GM19372 (cell line): Measurements from ENCODE around the gene OXER1.

ENCODE experiments used
- ATAC-seq: cut with Tn5 transposase; IDR thresholded peaks from one replicate; pipeline ENCODE4 v1.9.1; 2021; ENCODE audit warnings: mild to moderate bottlenecking, low read depth, moderate library complexity; ENCODE audit not compliant: unreplicated experiment

The OXER1 gene

DNA sequence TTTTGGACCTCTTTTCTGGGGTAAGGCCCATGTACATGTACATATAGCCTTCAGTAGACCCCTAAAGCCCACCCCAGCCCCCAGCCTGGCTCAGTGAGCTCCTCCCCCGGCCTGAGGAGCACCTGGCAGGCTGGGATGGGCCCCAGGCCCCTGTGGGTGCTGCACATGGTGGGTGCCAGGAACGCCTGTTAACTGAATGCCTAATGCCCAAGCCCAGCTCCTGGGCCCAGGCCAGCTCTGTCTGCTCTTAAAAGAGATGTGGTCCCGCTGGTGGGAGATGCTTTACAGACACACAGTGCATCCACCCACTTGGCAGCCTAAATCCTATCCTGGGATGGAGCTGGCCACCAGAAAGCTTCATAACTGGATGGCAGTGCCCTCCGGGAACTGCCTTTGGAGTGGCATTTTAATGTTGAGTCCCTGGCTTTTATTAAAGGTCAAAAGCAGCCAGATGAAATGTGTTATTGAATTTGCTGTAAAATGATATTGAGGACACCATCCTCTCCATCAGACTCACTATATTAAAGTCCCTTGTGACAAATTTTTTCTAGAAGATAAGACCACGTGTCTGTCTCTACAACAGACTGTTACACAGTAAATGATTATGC, 7.7 kb upstream of the OXER1 start:
- ATAC-seq, result no peak

DNA sequence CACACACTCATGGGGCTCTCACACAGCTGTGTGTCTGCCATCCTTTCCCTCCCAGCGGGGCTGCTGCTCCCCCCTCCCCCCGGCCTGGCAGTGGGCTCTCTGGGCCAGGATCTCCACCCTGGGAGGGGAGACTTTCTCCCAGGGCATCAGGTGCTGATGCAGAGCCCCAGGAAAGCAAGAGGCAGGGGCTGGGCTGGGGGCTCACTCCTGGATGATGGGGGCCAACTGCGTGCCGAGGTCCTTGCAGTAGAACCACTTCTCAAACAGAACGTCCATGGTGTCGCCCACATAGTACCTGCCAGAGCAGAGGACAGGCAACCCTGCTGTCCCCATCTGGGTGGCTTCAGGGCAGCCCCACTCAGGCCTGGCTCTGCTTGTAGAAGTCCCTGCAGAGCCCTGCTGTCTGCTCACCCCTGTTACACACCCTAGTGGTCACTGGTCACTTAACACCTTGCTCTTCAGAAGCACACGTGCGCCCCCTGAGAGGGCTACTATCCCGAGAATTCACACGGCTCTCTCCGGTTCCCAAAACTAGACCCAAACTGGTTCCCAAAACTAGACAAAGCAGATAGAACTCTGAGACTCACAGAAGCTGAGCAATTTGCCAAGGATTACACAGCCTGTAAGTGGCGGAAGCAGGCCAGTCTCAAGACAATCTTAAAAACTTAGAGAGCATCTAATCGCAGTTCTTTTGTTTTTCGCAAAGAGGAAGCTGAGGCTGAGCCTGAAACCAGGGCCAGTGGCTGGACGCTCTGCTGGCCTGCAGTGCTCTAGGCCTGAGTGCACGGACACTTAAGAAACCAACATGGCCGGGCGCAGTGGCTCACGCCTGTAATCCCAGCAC, 6.6 kb upstream of the OXER1 start:
- ATAC-seq, result peak; percentile 63

DNA sequence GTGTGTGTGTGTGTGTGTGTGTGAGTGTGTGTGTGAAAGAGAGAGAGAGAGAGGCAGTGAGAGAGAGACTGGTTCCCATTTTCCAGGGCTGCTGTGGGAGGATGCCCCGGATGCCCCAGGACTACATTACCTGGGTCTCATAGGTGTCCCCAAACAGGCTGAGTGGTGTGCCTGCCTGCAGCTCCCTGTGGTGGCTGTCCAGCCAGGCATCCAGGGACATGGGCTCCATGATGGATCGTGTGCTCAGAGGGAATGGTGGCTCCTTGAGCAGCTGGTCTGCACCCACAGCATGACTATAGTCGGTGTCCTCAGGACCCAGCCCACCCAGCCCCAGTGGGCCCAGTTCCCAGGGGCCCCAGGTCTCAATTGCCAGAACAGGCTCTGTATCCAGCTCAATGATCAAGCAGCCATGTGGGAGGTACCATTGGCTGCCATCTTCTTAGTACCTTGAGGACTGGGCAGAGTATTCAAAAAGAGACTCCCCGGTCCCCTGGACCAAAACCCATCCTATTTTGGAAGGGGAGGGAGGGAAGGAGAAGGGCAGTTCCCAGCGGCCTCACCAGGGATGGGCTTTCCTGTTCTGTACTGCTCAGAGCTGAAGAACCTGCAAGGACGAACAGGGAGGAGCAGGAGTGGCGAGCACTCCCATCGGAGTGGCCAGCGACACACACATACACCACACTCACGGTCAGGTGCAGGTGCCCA, 5.8 kb upstream of the OXER1 start:
- ATAC-seq, result no peak

DNA sequence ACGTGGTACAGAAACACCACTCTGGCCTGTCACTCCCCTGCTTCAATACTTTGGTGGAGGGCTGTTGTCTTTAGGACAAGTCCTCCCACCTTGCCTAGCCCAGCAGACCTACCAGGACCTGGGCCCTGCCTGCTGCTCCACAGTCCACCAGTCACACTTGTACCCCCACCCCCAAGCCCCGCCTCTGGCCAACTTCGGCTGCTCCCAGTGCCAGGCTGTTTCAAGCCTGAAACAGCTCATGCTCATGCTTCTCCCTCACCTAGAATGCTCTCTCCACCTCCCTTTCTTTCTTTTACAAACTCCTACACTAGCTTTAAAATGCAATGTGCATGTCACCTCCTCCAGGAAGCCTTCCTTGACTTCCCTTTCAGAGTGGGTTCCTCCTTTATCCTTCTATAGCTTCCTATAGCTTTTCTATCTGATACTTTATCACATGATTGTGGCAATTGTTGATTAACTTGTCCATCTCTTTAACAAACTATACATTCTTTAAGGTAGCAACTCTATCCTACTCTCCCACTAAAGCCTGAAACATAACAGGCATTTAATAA, 4.8 kb upstream of the OXER1 start:
- ATAC-seq, result no peak

DNA sequence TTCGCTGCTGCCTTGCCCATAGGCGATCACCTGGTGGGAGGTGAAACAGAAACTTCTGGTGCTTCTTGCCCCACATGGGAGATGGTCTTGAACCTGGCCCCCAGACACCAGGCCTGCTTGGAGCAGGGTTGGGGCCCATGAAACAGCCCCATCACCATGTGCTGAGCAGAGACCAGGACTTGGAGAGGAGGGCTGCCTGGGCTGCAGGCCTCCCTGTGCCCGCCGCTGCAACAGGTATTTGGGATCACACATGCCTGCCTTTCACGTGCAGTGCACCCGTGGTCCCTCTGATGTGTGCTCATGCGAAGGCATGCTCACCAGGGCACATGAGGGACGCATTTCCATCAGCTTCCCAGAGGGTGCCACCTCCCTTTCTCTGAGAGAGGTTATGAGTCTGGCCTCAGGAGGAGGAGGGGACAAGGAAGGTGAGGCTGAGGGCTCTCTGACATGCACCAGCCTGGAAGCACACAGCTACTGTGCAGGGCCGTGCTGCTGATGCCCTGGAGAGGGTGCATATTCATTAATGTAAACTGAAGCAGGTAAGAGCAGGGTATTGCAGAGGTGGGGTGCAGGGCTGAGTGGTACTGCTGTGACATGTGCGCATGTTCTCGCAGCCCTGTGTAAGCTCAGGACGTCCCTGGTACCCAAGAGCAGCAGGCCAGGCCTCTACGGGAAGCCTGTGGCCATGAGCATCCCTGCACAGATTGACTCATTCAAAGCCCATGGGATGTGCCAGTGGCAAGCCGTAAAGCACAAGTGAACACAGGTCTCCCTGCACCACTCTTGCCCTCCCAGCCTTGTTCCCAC, 4.2 kb upstream of the OXER1 start:
- no peak for ATAC-seq

DNA sequence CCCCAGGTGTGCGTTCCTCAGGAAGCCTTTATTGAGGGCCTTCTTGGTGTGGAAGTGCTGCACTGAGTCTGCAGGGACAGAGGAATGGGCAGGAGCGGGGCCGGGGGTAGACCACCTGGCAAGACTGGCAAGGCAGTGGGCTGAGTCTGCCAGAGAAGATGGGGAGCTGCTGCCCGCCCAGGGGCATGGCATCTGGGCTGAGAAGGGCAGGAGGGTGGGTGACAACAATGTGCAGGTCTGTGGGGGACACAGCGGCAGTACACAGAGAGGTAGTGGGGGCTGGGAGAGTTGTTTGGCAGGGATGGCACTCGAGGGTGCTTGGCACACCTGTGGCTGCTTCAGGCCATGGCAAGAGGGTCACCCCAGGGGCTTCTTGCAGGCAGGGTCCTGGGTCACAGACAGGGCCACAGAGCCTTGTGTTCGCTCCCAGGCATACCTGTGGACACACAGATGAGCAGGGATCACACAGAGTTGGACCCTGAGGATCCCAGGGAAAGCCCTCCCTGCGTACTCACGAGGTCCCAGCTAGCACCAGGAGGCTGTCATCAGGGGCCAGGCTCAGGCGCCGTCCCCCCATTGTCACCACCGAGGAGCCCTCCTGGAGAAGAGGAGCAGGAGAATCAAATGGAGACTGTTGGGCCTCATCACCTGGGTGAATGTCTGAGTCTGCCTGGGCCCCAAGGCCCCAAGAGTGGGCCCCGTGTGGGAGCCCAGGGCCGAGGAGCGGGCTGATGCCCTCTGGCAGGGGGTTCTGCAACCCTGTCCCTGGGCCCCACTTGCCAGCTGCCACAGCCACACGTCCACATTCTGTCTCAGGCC, 3.4 kb upstream of the OXER1 start:
- no peak for ATAC-seq

DNA sequence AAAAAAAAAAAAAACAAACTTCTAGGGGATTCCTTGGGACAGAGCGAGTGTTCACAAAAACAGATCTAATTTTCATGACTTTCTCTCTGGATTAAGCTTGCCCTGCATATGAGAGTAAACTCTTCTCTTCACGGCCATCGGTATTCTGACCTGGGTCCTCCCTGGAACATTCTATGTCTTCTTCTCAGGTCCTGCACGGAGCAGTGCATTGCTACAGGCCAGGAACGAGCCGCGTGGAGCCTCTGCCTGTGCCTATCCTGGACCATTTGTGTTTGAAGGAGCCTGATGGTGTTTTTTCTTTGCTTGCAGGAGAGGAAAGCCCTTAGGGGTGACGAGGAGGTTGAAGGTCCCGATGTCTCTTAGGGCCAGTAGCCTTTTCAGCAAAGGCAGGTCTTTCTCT, 1.8 kb upstream of the OXER1 start:
- no peak for ATAC-seq

DNA sequence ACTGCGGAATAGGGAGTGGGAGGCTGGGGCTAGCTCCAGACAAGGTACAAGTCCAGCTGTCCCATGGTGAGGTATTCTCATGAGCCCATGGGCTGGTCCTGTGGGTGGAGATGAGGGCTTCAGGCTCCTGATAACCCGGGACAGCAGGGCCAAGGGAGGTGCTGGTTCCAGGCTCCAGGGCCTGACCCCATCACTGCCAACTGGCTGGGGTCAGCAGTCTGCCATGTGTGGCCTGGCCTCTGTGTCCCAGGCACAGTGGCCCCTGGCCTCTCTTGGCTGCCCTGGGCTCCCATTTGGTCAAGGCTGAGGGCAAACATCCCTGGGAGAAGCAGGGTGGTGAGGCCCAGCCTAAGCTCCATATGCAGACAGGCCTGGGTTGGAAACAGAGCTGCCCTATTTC, 966 bp upstream of the OXER1 start:
- no peak for ATAC-seq

DNA sequence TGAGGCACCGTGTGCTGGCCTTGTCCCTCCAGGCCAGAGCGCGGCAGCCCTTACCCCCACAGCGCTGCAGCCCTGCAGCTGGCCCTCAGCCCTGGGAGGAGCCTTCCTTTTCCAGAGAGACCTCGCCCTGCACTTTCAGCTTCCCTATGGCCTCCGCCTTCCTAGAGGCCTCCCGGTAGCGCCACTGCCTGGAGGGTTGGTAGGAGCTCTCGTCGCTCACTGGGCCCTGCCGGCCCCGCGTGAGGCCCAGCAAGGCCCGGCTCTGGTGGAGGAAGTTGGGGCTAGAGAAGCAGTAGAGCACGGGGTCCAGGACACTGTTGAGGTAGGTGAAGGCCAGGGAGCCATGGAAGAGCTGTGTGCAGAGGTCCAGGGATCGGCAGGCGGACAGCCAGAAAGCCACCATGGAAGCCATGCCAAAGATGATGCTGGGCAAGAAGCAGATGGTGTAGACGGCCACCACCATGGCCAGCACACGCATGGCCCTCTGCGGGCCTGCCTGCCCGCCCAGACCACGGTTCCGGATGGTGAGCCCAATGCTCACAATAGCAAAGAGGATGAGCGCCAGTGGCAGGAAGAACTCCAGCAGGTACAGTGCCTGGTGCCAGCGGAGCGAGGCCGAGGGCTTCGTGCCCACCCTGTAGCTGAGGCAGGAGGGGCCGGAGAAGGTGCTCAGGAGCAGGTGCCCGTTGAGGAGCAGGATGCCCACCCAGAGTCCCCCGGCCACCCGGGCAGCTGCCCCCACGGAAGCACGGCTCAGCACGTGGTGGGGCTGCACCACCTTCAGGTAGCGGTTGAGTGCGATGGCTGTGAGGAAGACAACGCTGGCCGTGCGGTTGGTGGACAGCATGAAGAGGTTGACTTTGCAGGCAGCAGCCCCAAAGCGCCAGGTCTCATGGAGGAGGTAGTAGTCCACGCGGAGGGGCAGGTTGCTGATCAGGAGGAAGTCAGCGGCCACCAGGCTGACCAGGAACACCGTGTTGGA, 821 bp downstream of the OXER1 start:
- ATAC-seq, result no peak

DNA sequence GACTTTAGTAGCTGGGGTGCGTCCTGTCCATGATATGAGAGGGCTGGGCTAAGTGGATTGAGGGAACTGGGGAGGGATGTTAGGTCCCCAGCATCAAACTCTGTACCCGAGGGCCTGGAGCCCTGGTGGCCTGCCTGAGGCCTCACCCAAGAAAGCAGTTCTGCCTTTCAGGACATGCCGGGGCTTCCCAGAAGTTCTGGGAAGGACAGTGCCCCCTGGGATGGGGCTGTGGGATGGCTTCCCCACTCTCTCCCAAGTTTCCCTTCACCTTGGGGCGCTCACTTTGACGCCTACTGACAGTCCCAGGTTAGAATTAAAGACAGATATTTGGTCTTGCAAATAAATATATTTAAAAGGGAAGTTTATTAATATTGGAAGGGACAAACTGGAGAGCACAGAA, 1.8 kb downstream of the OXER1 start:
- no peak for ATAC-seq

DNA sequence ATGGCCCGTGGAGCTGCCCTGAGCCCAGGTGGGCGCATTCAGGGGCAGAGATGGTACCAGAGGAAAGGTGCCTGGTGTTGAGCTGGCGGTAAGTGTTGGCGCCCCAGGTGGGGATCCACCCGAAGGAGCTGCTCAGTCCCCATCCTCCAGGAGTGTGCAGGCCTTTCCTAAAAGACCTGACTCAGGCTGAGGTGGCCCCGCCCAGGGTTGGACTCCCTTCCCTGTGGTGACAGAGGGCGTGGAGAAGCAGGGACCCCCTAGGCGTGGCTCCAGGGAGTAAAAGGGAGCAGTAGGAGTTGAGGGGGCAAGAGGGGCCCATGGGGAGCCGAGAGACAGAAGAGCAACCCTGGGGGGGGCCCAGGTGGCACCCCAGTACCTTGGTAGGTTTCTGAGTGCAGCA, 2.4 kb downstream of the OXER1 start:
- ATAC-seq, result no peak

DNA sequence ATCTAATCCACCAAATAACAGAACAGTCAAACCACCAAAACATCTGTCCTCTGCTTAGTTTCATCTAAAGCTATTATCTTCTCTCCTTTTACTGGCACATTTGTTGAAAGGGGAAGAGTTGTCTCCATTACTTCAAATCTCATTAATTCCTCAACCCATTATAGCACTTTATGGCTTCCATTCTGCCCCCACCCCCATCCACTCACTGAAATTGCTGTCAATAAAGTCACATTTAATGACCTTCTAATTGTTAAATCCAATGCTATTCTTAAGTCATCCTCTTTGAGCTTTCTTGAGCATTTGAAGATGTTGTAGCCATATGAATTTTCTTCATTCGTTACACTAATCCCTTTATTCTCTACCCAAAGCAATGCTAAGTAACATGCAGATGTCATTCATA, 5.2 kb downstream of the OXER1 start:
- no peak for ATAC-seq

DNA sequence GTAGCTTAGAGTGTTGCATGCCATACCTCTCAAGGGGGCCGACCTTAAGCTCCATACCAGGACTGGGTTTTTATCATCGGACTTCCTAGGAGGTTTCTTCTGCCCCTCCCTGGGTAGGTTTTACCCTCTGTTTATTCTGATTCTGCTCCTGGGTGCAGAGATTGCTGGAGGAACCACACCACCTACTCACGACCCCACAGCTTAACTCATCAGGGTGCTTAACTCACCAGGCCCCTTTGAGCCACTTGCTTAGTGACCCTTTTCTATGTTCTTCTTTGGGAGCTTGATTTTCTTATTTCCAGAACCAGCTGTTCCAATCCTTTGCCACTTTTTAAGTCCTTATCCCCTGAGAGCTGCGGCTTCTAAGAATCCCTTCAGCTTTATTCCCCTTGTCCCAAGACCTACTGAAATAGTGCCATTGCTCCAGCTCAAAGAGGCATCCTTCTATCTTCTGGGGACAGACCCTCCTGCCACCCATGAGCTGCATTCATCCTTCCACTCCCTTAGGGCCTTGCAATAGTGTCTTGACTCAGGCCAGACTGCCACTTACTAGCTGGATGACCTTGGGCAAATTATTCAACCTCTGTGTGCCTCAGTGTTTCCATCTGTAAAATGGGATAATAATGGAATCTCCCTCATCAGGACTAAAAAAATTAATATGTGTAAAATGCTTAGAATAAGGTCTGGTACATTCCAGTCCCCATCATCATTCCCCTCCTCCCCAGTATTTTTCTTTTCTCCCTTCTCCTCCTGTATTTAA, 5.8 kb downstream of the OXER1 start:
- no peak for ATAC-seq

DNA sequence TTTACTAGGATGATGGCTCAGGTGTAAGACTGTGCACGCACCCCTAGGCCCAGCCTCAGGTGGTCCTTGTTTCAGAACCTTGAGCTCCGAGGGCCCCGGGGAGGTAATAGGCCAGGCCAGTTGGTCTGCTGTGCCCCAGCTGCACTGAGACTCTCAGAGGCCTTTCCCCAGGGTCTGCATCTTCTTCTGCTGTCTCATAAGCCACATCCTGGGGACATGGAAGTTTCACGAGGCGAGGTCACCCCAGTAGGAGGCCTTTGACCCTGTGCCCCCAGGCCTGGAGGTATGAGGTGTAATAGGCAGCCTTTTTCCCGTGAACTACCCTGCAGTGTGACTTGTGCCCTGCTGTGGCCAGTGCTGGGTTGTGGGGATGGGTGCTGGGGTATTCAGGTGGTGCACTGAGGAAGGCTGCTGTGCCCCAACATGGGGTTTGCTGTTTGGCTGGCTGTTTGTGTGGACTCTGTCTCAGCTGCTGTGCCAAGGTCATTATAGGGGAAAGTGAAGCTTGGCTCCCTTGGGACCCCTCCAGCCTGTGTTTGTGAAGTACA, 6.9 kb downstream of the OXER1 start:
- ATAC-seq, result no peak

DNA sequence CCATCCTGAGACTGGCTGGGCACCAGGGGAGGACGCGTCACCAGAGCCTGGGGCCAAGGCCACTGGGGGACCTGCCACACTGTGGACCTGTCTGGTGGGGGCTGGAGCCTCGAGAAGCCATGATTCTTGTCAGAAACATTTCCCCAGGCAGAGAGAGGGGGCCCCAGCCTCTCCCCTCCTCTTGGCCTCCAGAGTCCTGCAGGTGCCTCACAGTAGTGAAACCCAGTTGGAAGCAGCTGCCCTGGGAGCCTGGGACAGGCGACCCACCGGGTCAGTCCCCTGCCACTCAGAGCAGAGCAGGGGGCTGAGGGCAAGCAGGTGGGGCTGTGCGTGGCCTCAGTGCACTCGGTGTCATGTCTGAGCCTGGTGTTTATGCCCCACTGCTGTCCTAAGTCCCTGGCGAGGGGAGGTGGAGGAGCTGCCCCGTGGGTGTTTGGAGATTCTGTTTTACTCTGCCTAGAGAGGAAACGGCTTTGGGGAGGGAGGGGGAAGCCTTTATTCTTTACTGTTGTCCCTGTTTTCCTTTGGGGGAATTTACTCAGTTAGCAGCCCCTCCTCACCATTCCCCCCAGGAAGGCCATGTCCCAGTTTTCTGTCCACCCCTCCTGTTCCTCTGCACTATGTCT, 7.7 kb downstream of the OXER1 start:
- ATAC-seq, result no peak

DNA sequence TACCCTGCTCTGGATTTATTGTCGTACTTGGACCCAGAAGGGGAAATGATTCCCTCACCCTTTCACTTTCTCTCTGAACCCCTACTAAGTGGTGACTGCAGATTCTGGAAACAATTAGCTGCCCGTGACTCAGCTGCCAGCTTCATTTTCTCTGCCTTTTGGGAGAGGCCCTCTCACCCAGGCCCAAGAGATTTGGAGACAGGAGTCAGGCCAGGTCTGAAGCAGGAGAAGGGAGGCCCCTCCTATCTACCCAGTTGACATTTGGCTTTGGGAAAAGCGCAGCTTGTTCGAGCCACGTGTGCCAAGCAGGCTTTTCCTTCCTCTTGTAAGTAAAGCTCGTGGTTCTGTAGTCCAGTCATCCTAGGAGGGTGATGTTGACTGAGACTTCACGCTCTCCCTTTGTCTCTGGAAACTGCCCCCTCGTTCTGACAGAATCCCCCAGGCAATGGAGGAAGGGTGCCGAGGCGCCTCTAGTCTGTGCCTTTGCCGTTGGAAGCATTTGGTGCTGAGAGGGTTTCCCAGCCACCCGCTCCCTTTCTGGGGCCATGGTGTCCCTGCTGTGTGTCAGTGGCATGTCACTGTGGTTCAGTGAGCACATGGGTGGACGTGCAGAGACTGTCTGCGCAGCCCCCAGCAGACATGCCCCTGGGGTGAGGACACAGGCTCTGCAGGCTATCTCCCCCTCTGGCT, 8.6 kb downstream of the OXER1 start:
- no peak for ATAC-seq

DNA sequence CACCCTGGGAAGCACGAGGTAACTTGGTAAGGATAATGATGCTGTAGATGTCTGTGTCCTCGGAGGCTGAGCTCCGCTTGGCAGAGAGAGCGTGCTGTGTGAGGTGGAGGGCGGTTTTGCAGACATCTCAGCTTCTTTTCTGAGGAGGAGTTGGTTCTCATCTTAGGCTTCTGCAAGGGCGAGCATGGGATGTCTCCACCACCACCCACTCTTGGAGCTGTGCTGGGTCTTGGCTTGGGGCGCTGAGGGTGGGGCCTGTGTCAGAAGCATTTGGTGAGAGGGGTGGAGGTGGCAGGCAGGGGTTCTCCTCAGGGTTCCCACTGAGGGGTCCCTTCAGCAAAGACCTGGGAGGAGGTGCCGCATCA, 9.2 kb downstream of the OXER1 start:
- no peak for ATAC-seq
